ENCODE measurements around the gene LETMD1. TPM values are rescaled to one million over a fixed set of nuclear protein-coding genes. Genes with fewer than 3 reads are reported as not detected.
A peak's percentile ranks its signal among the peaks of the same experiment; 100 is the strongest.

The LETMD1 gene
- total and polyA plus RNA-seq, 9 of the 15 experiments (the other 6 are each of a cell fraction or from before 2014, with no cell fraction given): 58.7 to 163 (median 75.4) TPM

DNA sequence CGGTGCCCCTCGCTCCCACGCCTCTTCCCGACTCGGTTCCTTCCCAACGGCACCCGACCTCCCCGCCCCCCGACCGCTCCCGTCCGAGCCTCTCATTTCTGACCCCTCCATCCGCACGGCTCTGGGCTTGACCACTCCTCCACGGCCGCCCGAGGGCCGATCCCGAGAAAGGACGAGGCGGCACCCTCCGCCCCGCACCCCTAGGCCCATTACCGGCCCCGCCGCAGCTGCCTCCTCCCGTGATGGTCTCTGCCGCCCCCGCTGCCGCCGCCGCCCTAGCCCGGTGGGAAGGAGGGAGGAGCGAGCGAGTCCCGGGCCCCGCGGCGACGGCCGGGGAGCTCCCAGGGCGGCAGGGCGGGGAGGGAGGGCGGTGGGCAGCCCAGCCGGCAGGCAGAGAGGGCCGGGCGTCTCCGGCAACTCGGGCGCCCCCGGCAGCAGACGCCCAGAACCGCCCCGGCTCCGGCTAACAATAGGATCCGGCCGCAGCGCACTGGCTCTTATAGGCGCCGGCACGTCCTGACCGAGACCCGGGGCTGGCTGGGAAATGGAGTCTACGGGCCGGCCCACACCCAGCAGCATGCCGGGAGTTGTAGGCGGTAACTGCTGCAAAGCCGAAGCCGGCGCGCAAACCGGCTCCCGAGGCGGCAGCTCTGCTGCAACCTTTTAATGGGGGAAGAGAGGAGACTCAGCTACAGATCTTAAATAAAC is 35.2 kb downstream of the LETMD1 start, which contains the start of gene CSRNP2 (continued):
- TF ChIP-seq, protein P1, sequence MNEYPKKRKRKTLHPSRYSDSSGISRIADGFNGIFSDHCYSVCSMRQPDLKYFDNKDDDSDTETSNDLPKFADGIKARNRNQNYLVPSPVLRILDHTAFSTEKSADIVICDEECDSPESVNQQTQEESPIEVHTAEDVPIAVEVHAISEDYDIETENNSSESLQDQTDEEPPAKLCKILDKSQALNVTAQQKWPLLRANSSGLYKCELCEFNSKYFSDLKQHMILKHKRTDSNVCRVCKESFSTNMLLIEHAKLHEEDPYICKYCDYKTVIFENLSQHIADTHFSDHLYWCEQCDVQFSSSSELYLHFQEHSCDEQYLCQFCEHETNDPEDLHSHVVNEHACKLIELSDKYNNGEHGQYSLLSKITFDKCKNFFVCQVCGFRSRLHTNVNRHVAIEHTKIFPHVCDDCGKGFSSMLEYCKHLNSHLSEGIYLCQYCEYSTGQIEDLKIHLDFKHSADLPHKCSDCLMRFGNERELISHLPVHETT (CRISPR knock-in tag; conservative IDR thresholded peaks at IDR 0.05 in 1 of 2, IDR thresholded peaks at IDR 0.05 in 1 of 2): peak in 1 of 2 experiments; percentile 97; a peak in 2 of 4 replicates
- TF ChIP-seq ZNF175 (CRISPR knock-in tag; IDR thresholded peaks at IDR 0.05; ENCODE audit: low read depth) (0 out of 2 replicates have a peak, but pooled peaks have one; percentile 46), NCOR1 (IDR thresholded peaks at IDR 0.05) (0 out of 2 replicates have a peak, but pooled peaks have one; percentile 19), PML (IDR thresholded peaks at IDR 0.05; ENCODE audit: low read length) (peak; percentile 70; the same call in 1 of the 2 replicates), SP1 (CRISPR knock-in tag; IDR thresholded peaks at IDR 0.05) (peak; percentile 48; the same call in 1 of the 2 replicates), POLR2A (conservative IDR thresholded peaks at IDR 0.05) (peak; percentile 93), MYC (IDR thresholded peaks at IDR 0.05; ENCODE audit: low read depth, low read length) (peak; percentile 34), MYC (CRISPR knock-in tag; IDR thresholded peaks at IDR 0.05; ENCODE audit: borderline replicate concordance, low read depth) (no peak), SOX6 (IDR thresholded peaks at IDR 0.05) (peak; percentile 78), NFRKB (IDR thresholded peaks at IDR 0.05; ENCODE audit: low read depth) (no peak), NR3C1 (CRISPR knock-in tag; IDR thresholded peaks at IDR 0.05) (0 out of 2 replicates have a peak, but pooled peaks have one; percentile 52), POLR2G (IDR thresholded peaks at IDR 0.05; ENCODE audit: low read depth, low read length) (peak; percentile 100), SNIP1 (IDR thresholded peaks at IDR 0.05; ENCODE audit: low read depth) (no peak), TAF9B (IDR thresholded peaks at IDR 0.05; ENCODE audit: partially characterized antibody) (peak; percentile 51), CREM (IDR thresholded peaks at IDR 0.05; ENCODE audit: low read depth) (peak; percentile 82), LARP7 (IDR thresholded peaks at IDR 0.05) (0 out of 2 replicates have a peak, but pooled peaks have one; percentile 0)
- TF ChIP-seq, protein P2, sequence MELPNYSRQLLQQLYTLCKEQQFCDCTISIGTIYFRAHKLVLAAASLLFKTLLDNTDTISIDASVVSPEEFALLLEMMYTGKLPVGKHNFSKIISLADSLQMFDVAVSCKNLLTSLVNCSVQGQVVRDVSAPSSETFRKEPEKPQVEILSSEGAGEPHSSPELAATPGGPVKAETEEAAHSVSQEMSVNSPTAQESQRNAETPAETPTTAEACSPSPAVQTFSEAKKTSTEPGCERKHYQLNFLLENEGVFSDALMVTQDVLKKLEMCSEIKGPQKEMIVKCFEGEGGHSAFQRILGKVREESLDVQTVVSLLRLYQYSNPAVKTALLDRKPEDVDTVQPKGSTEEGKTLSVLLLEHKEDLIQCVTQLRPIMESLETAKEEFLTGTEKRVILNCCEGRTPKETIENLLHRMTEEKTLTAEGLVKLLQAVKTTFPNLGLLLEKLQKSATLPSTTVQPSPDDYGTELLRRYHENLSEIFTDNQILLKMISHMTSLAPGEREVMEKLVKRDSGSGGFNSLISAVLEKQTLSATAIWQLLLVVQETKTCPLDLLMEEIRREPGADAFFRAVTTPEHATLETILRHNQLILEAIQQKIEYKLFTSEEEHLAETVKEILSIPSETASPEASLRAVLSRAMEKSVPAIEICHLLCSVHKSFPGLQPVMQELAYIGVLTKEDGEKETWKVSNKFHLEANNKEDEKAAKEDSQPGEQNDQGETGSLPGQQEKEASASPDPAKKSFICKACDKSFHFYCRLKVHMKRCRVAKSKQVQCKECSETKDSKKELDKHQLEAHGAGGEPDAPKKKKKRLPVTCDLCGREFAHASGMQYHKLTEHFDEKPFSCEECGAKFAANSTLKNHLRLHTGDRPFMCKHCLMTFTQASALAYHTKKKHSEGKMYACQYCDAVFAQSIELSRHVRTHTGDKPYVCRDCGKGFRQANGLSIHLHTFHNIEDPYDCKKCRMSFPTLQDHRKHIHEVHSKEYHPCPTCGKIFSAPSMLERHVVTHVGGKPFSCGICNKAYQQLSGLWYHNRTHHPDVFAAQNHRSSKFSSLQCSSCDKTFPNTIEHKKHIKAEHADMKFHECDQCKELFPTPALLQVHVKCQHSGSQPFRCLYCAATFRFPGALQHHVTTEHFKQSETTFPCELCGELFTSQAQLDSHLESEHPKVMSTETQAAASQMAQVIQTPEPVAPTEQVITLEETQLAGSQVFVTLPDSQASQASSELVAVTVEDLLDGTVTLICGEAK (IDR thresholded peaks at IDR 0.05): peak; percentile 62
- TF ChIP-seq, protein P2 (CRISPR knock-in tag; IDR thresholded peaks at IDR 0.05): no peak

Measured in K562 (cell line).